ENCODE data around the gene TLCD5.

DNA sequence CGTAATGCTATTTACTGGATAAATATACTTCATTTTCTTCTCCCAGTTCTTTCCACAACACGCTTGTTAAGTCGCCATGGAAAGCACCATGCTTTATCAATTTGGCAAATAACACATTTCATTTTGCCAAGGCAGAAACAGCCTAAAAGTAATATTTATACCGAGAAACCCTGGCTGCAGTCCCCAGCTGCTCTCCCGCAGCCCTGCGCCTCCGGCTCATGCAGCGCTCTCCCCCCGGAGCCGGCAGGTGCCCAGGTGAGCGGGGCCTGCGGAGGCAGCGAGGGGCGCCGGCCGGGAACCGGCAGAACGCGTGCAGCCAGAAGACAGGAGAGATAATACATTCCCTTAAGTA is 10.4 kb downstream of the TLCD5 start:
- TF ChIP-seq EZH2phosphoT487 (IDR thresholded peaks at IDR 0.05; ENCODE audit: insufficient read depth, low read depth) (no peak), EZH2 (IDR thresholded peaks at IDR 0.05; ENCODE audit: insufficient read depth, poor library complexity, severe bottlenecking) (no peak)
